Stimulated activated CD8-positive, alpha-beta memory T cell treated with anti-CD3 and anti-CD28 coated beads, Interleukin-12 subunit alpha, Interleukin-12 subunit beta, amount 100 ng/mL, for 1 hour (primary cell): ENCODE data around the gene SLC30A5.
"Not testable (repeated sequence)": the region's sequence is repeated elsewhere in the genome, so short reads cannot be mapped to it uniquely, and the experiment has no call there.

Experiments
- DNase-seq: peaks from one replicate; pipeline ENCODE4 v3.0.0-alpha.2; 2020; ENCODE audit warnings: low read depth

SLC30A5 gene

GRCh38 chr5:69093771-69094482 is at the start of gene SLC30A5:
Gene SLC30A5 (plus strand): TSS chr5:69094014. CDS start chr5:69094256, 242 bp downstream.
- DNase-seq = peak; percentile 97

GRCh38 chr5:69045213-69045612 is 48.6 kb upstream of the SLC30A5 start:
- DNase-seq = not testable (repeated sequence)

GRCh38 chr5:69046375-69046957 is 47.3 kb upstream of the SLC30A5 start:
- DNase-seq = no peak

GRCh38 chr5:69048230-69048629 is 45.6 kb upstream of the SLC30A5 start:
- no peak for DNase-seq

GRCh38 chr5:69049151-69049550 is 44.7 kb upstream of the SLC30A5 start:
- no peak for DNase-seq

GRCh38 chr5:69049796-69050195 is 44.0 kb upstream of the SLC30A5 start:
- no peak for DNase-seq

- no peak for DNase-seq
These were observed 43.6 kb upstream of the SLC30A5 start for GRCh38 chr5:69050214-69050613.

- DNase-seq = no peak
These were observed 41.6 kb upstream of the SLC30A5 start for GRCh38 chr5:69052181-69052580.

- DNase-seq = no peak
These were observed 18.9 kb upstream of the SLC30A5 start for GRCh38 chr5:69074664-69075521.

GRCh38 chr5:69075522-69076179 is 18.2 kb upstream of the SLC30A5 start:
- no peak for DNase-seq

- DNase-seq = no peak
These were observed 14.8 kb upstream of the SLC30A5 start for GRCh38 chr5:69078921-69079540.

GRCh38 chr5:69079556-69079955 is 14.3 kb upstream of the SLC30A5 start:
- no peak for DNase-seq

- no peak for DNase-seq
These were observed 10.4 kb upstream of the SLC30A5 start for GRCh38 chr5:69083412-69083811.

- DNase-seq = no peak
These were observed 9.6 kb upstream of the SLC30A5 start for GRCh38 chr5:69084195-69084594.

- no peak for DNase-seq
These were observed 8.9 kb upstream of the SLC30A5 start for GRCh38 chr5:69084903-69085302.

- DNase-seq = no peak
These were observed 7.6 kb upstream of the SLC30A5 start for GRCh38 chr5:69086206-69086605.

- DNase-seq = not testable (repeated sequence)
These were observed 5.8 kb upstream of the SLC30A5 start for GRCh38 chr5:69088006-69088405.

- DNase-seq = no peak
These were observed 3.7 kb upstream of the SLC30A5 start for GRCh38 chr5:69090158-69090557.

GRCh38 chr5:69091771-69092170 is 2.0 kb upstream of the SLC30A5 start:
- no peak for DNase-seq

GRCh38 chr5:69092969-69093368 is 845 bp upstream of the SLC30A5 start:
- DNase-seq = no peak

GRCh38 chr5:69099302-69099701 is 5.5 kb downstream of the SLC30A5 start:
- DNase-seq = no peak

GRCh38 chr5:69103521-69103920 is 9.7 kb downstream of the SLC30A5 start:
- no peak for DNase-seq
